ENCODE results near the gene MYOM1.
"Not testable (repeated sequence)": the region's sequence is repeated elsewhere in the genome, so short reads cannot be mapped to it uniquely, and the experiment has no call there.

MYOM1 gene

DNA sequence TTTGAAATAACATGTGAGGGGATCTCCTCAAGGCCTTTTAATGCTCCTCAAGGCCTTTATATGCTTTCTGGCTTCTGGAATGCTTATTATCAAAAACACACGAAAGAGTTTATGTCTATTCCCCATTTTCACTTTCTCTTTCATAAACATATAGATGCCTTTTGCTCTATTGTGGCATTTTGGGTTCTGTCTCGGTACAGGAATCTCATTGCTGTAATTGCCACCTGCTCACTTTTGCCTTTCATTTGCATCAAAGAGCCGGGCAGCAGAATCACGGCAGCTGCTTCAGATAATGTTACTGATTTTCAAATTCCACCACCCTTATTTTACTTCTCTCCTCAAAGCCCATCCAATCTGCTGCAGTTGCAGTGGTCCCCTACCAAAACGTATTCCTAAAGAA is 152.0 kb downstream of the MYOM1 start:
- no peak overlapping the region for H3K27ac ChIP-seq
- TF ChIP-seq, protein P1, sequence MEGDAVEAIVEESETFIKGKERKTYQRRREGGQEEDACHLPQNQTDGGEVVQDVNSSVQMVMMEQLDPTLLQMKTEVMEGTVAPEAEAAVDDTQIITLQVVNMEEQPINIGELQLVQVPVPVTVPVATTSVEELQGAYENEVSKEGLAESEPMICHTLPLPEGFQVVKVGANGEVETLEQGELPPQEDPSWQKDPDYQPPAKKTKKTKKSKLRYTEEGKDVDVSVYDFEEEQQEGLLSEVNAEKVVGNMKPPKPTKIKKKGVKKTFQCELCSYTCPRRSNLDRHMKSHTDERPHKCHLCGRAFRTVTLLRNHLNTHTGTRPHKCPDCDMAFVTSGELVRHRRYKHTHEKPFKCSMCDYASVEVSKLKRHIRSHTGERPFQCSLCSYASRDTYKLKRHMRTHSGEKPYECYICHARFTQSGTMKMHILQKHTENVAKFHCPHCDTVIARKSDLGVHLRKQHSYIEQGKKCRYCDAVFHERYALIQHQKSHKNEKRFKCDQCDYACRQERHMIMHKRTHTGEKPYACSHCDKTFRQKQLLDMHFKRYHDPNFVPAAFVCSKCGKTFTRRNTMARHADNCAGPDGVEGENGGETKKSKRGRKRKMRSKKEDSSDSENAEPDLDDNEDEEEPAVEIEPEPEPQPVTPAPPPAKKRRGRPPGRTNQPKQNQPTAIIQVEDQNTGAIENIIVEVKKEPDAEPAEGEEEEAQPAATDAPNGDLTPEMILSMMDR (IDR thresholded peaks at IDR 0.05), result no peak
- no peak for TF ChIP-seq ZFX (IDR thresholded peaks at IDR 0.05; ENCODE audit: borderline replicate concordance)

DNA sequence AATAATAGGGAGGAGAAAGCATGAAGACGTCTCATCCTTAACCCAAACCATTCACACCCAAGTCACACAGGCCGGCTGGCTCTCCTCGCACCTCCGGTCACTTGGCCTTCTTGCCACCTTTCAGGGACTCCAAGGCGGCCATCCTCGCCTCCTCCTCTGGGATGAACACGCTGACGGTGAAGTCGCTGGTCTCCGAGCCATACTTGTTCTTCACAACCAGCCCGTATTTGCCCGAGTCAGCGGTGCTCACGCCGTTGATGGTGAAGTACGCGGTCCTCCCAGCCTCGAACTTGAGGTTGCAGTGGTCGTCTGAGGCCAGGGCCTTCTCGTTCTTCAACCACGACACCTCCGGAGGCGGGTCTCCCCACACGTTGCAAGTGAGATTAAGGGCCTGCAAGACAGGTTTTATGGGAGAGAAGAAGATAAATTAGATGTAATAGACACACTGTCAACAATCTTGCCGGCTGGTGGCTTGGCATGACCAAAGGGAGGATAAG is 152.6 kb downstream of the MYOM1 start:
- TF ChIP-seq, protein P1 (IDR thresholded peaks at IDR 0.05), result no peak
- TF ChIP-seq ZFX (IDR thresholded peaks at IDR 0.05; ENCODE audit: borderline replicate concordance), result no peak

DNA sequence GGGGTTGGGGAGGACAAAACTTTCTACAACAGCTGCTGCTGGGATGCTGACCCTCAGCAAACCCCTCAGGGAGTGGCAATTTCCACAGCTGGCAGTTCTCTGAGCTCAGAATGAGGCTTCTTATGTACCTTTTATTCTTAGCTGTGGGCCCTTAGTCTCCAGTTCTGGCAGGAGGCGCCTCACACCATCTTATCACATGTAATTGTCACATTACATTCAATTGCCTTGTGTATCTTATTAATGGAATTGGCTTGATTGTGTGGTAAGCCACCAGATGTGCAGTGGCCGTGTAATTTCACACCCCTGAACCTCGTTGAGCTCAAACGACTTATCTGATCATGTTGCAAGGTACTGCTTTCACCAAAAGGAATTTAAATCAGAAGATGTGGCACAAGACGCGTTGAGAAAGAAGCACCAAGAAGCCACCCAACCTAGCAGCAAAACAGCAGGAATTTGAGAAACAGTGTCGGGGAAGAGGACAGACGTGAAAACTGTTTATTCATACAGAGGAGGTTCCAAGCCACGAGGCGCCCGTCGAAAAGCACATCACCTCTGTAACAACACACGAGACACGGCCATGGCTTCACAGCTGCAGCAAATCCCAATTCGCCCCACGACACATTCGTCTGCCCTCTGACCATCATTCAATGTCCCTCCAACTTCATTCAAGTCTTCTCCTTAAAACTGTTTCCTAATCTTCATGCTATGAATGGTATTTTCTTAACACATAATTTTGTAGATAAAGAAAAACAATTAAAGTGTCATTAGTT is 153.2 kb downstream of the MYOM1 start:
- TF ChIP-seq, protein P1 (IDR thresholded peaks at IDR 0.05), result no peak
- TF ChIP-seq ZFX (IDR thresholded peaks at IDR 0.05; ENCODE audit: borderline replicate concordance), result no peak
- H3K27ac ChIP-seq, result no peak overlapping the region

More for the DNA sequence above, 152.6 kb downstream of the MYOM1 start:
- no peak overlapping the region for H3K27ac ChIP-seq

DNA sequence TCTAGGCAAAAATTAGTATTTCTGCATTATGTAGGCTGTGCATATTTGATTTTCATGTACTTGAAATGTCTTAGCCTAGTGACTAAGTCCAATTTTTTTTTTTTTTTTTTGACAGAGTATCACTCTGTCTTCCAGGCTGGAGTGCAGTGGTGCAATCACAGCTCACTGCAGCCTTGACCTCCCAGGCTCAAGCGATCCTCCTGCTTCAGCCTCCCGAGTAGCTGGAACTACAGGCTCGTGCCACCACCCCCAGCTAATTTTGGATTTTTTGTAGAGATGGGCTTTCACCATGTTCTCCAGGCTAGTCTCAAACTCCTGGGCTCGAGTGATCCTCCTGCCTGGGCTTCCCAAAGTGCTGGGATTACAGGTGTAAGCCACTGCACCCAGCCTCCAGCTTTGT is 156.0 kb downstream of the MYOM1 start:
- not testable (repeated sequence) for H3K27ac ChIP-seq

DNA sequence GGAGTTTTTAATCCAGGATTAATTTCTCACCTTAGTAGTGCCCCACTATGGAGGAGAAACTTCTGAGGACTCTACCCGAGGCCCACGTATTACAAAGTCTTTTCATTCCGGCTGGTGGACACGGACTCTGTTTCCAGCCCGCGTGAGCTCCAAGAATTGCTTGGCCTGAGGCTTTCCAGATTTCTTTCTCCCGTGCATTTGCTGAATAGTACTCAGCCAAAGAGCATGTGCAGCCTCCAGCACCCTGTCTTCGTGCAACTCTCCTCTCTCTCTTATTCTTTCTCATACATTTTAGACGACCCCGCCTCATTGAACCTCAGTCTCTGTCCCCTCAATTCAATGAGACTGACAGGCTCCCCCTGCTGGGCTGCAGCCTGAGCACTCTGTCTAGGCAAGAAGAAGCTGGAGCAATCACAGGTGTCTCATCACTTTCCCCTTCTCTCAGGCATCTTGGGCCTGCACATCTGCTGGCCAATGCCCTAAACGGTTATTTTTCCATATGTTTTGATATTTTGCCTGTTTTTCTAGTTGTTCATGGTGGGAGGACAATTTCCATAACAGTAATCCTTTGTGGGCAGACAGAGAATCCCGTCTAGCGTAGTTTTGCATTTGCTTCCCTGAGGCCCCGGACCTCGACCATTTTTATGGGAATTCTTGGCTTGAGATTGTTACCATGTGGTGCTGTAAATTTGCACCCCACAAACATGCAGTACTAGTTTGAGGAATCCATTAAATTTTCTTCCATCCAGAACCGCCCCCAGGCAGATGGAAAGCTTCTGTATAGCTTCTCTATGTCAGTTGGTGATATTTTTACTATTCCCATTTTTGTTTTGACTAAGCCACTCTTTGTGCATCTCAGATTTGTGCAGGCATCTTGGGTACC is 156.7 kb downstream of the MYOM1 start:
- TF ChIP-seq, protein P1 (IDR thresholded peaks at IDR 0.05), result peak; percentile 85
- no peak for TF ChIP-seq ZFX (IDR thresholded peaks at IDR 0.05; ENCODE audit: borderline replicate concordance)
- no peak overlapping the region for H3K27ac ChIP-seq

DNA sequence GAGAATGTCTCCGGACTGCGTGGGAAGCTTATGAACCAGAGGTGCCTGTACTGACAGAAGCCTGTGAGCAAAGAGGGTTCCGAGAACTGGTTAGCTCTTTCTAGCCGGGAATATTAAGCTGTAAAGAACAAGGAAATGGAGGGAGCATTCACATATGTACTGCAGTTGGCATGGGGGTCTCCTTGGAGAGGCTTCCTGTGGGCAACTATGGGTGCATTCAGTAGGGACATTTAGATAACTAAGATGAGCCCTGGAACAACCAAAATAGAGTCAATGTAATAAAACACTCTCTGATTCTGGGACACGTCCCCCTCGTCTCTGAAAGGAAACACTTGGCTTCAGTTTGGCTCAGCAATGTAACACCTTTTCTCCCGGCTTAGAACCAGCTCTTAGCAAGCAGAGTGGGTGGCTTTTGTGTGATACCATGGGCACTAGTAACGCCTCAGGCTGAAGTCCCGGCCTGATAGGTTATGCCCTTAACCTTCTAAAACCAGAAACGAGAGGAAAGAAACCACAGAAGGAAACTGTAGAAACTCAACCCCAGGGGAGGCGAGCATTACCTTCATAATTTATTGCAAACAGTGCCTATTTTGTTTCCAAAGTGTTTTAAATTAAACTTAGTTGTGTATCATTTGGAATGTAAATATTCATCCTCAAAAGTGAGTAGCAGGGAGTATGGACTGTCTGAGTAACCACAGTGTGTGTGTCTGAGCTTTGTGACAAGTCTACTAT is 158.0 kb downstream of the MYOM1 start:
- no peak for TF ChIP-seq ZFX (IDR thresholded peaks at IDR 0.05; ENCODE audit: borderline replicate concordance)
- H3K27ac ChIP-seq, result no peak overlapping the region

DNA sequence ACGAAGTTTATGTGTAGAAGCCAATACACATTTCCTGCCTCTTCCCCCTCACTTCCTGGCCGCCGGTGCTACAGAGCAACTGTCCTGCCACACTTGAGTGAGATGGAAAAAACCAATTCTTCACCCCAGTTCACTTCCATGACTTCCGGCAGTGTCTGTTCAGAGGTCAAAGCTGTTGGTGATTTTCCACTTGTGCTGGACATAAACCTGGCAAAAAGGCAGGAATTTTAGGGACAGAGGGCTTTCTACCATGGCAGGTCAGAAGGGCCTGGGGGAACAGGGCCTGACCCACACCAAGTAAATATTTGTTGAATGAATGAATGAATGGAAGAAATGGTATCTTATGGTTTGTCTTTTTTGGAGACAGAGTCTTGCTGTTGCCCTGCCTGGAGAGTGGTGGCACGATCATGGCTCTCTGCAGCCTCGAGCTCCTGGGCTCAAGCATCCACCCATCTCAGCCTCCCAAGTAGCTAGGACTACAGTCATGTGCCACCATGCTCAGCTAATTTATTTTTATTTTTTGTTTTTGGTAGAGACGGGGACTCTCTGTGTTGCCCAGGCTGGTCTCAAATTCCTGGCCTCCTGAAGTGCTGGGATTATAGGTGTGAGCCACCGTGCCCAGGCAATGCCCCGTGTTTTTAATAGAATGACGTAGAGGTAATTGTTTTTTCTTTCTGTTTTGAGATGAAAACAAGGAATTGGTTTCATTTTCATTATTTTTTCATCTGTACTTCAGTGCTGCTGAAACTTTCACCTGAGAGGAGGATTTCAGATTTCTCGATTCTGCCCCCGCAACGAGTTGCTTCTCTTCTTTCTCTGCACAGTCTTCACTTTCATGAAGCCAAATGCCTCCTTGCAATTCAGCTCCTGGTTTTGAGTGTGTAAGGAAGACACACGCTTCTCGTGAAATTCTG is 158.8 kb downstream of the MYOM1 start:
- H3K27ac ChIP-seq, result no peak overlapping the region
- TF ChIP-seq, protein P1 (IDR thresholded peaks at IDR 0.05), result no peak
- TF ChIP-seq ZFX (IDR thresholded peaks at IDR 0.05; ENCODE audit: borderline replicate concordance), result no peak
